SU-DHL-6 (cell line): Measurements from ENCODE around the gene CRKL.

Experiments used
- H2AFZ ChIP-seq: fragments of 200-600 bp; sonication (generic); 2 replicates; pipeline ENCODE4 v1.6.1; 2014; ENCODE audit warnings: low read depth, mild to moderate bottlenecking, moderate library complexity, mixed read lengths, antibody characterized with exemption, low read length; ENCODE audit not compliant: severe bottlenecking
- H3F3A ChIP-seq: fragments of 200-600 bp; shearing (Covaris generic); 2 replicates; pipeline ENCODE4 v1.6.0; 2016; ENCODE audit warnings: antibody characterized with exemption, mild to moderate bottlenecking; ENCODE audit not compliant: insufficient read depth
- H3K27ac ChIP-seq: fragments of 200-600 bp; sonication (generic); 2 replicates; pipeline ENCODE4 v1.5.1; 2016; ENCODE audit warnings: low read depth, mild to moderate bottlenecking, low read length, moderate library complexity, mixed read lengths
- H3K27me3 ChIP-seq: fragments of 200-600 bp; sonication (generic), shearing (Covaris generic); 2 replicates; pipeline ENCODE4 v1.6.0; 2014; ENCODE audit warnings: mild to moderate bottlenecking, low read length
- H3K36me3 ChIP-seq: fragments of 200-600 bp; sonication (generic); 2 replicates; pipeline ENCODE4 v1.6.1; 2014; ENCODE audit warnings: mild to moderate bottlenecking, low read length, mixed read lengths
- H3K4me2 ChIP-seq: fragments of 300-600, 200-600 bp; shearing (Covaris generic), sonication (generic); 2 replicates; pipeline ENCODE4 v1.6.0; 2014; ENCODE audit warnings: low read length, low read depth, mild to moderate bottlenecking; ENCODE audit not compliant: poor library complexity, severe bottlenecking
- H3K4me3 ChIP-seq: fragments of 200-600 bp; sonication (generic); 2 replicates; pipeline ENCODE4 v1.5.1; 2014; ENCODE audit warnings: antibody characterized with exemption, low read length, mild to moderate bottlenecking, mixed read lengths; ENCODE audit not compliant: insufficient read depth, poor library complexity, severe bottlenecking
- H3K79me2 ChIP-seq: fragments of 200-600 bp; sonication (generic); 2 replicates; pipeline ENCODE4 v1.6.1; 2014; ENCODE audit warnings: mild to moderate bottlenecking, low read length, moderate library complexity; ENCODE audit not compliant: insufficient read depth
- H3K9ac ChIP-seq: fragments of 200-600 bp; sonication (generic); 2 replicates; pipeline ENCODE4 v1.7.0; 2014; ENCODE audit warnings: mild to moderate bottlenecking, low read length
- H3K9me2 ChIP-seq: fragments of 200-600 bp; sonication (generic); replicated peaks from 2 replicates; pipeline ENCODE4 v1.6.1; 2014; ENCODE audit warnings: low read length; ENCODE audit not compliant: insufficient read depth
- H3K9me3 ChIP-seq: fragments of 200-600 bp; sonication (generic); 2 replicates; pipeline ENCODE4 v1.6.1; 2014; ENCODE audit warnings: low read length, mixed read lengths; ENCODE audit not compliant: insufficient read depth
- H4K20me1 ChIP-seq: fragments of 200-600 bp; sonication (generic); 2 replicates; pipeline ENCODE4 v1.6.1; 2014; ENCODE audit warnings: low read depth, mild to moderate bottlenecking, antibody characterized with exemption, low read length, moderate library complexity, mixed read lengths
- EZH2phosphoT487 ChIP-seq: fragments of 200-600 bp; sonication (generic), shearing (Covaris generic); conservative IDR thresholded peaks from 2 replicates; pipeline ENCODE4 v1.6.1; 2018; ENCODE audit warnings: mild to moderate bottlenecking, antibody characterized with exemption, low read length, moderate library complexity, mixed read lengths
- TF ChIP-seq, protein P1 (sequence below): fragments of 200-600 bp; sonication (generic); IDR thresholded peaks from one replicate; pipeline ENCODE4 v1.5.1; 2017; ENCODE audit warnings: antibody characterized with exemption, mild to moderate bottlenecking, low read length, moderate library complexity; ENCODE audit not compliant: insufficient read depth, poor library complexity, severe bottlenecking

CRKL gene

DNA sequence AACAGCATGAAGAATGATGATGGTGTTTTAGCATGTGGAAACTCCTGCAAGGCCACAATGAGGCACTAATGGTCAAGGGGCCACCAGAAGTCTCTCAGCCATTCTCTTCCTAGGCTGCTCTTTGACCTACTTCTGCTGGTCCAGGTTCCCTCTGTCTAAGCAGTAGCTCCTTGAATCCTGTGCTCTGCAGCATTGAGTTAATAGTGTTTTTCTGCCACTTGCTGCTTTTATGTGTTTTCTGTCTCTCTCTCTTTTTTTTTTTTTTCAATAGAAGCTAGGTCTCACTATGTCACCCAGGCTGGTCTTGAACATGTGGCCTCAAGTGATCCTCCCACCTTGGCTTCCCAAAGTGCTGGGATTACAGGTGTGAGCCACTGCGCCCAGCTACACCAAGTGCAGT, 29.8 kb downstream of the CRKL start:
- Histone ChIP-seq H3K9me2 (no peaks in the 10 kb centered on the region), H3F3A (no peaks in the 10 kb centered on the region), H3K36me3 (no peaks in the 10 kb centered on the region), H3K27ac (no peak overlapping the region), H4K20me1 (no peaks in the 10 kb centered on the region), H3K4me3 (no peak overlapping the region), H3K79me2 (peaks cover 70% of the 10 kb centered on the region), H2AFZ (no peak overlapping the region), H3K9ac (no peak overlapping the region), H3K27me3 (no peaks in the 10 kb centered on the region), H3K4me2 (no peak overlapping the region), H3K9me3 (no peaks in the 10 kb centered on the region)
- no peak for TF ChIP-seq EZH2phosphoT487
- TF ChIP-seq, protein P1, sequence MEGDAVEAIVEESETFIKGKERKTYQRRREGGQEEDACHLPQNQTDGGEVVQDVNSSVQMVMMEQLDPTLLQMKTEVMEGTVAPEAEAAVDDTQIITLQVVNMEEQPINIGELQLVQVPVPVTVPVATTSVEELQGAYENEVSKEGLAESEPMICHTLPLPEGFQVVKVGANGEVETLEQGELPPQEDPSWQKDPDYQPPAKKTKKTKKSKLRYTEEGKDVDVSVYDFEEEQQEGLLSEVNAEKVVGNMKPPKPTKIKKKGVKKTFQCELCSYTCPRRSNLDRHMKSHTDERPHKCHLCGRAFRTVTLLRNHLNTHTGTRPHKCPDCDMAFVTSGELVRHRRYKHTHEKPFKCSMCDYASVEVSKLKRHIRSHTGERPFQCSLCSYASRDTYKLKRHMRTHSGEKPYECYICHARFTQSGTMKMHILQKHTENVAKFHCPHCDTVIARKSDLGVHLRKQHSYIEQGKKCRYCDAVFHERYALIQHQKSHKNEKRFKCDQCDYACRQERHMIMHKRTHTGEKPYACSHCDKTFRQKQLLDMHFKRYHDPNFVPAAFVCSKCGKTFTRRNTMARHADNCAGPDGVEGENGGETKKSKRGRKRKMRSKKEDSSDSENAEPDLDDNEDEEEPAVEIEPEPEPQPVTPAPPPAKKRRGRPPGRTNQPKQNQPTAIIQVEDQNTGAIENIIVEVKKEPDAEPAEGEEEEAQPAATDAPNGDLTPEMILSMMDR = no peak

DNA sequence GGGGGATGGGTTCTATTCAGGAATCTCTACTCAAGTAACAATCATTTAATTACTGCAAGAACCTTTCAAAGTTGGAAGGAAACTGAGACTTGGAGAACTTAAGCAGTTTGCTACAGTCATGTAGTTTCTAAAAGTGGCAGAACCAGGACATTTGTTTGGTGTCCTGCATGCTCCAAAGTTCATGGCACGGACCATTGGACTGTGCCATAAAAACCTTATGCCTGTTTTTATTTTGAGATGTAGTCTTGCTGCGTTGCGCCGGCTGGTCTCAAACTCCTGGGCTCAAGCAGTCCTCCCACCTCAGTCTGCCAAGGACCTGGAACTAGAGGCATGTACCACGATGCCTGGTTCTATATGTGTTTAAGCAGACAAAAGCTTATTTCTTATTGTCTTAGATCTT, 31.2 kb downstream of the CRKL start:
- no peaks in the 10 kb centered on the region for H3K36me3 ChIP-seq
- H3K27ac ChIP-seq = no peak overlapping the region
- H3F3A ChIP-seq = no peaks in the 10 kb centered on the region
- TF ChIP-seq, protein P1 = no peak
- no peak for TF ChIP-seq EZH2phosphoT487
- H4K20me1 ChIP-seq = no peaks in the 10 kb centered on the region
- H3K27me3 ChIP-seq = no peaks in the 10 kb centered on the region
- H3K9me2 ChIP-seq = no peaks in the 10 kb centered on the region
- no peak overlapping the region for H2AFZ ChIP-seq
- H3K9ac ChIP-seq = no peak overlapping the region
- no peaks in the 10 kb centered on the region for H3K9me3 ChIP-seq
- H3K4me2 ChIP-seq = no peak overlapping the region
- no peak overlapping the region for H3K4me3 ChIP-seq
- H3K79me2 ChIP-seq = peaks cover 56% of the 10 kb centered on the region

DNA sequence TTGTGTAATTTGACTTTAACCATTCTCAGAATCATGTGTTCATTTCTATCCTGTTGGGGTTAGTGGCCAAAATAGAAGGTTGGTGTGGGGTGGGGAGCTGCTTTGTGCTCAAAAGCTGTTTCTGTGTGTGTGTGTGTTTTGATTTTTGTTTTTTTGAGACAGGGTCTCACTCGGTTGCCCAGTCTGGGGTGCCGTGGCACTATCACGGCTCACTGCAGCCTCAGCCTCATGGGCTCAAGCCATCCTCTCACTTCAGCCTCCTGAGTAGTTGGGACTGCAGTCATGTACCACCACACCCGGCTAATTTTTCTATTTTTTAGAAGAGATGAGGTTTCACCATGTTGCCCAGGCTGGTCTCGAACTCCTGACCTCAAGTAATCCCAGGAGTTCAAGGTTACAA, 31.8 kb downstream of the CRKL start:
- Histone ChIP-seq H3K27ac (no peak overlapping the region), H3F3A (no peaks in the 10 kb centered on the region), H2AFZ (no peak overlapping the region), H3K27me3 (no peaks in the 10 kb centered on the region), H3K9ac (no peak overlapping the region), H3K4me2 (no peak overlapping the region), H3K9me3 (no peaks in the 10 kb centered on the region), H3K36me3 (no peaks in the 10 kb centered on the region), H3K9me2 (no peaks in the 10 kb centered on the region), H3K79me2 (peaks cover 50% of the 10 kb centered on the region), H4K20me1 (no peaks in the 10 kb centered on the region), H3K4me3 (no peak overlapping the region)
- TF ChIP-seq, protein P1 = no peak
- TF ChIP-seq EZH2phosphoT487 = no peak
